ENCODE measurements around the gene NGDN.

DNA sequence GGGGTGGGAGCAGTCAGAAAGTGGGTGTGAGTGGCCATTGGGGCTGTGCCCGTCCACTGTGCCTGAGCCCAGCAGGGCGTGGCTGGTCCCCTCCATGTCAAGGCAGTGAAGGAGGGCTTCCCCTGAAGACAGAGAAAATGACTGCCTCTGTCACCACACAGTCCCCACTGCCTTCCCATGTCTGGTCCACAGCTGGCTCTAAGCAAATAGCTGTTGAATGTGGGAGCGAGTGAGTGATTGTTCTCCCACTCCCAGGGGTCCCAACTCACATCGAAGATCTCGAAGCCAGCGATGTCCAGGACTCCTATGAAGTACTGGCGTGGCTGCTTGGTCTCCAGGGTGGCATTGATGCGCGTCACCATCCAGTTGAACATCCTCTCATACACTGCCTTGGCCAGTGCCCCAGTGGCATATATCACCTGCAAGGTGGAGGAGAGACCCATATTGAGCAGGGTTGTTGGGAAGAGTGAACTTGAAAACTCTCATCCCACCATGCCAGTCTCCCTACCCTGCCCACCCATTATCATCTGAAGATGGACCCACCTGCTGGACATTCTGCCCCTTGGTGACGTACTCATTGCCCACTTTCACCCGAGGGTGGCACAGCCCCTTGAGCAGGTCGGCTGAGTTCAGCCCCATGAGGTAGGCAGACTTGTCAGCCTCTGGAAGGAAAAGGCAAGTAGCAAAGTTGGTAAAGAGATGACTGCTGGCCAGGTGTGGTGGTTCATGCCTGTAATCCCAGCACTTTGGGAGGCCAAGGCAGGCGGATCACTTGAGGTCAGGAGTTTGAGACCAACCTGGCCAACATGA, 40.6 kb upstream of the NGDN start:
- no peak for TF ChIP-seq GABPA (IDR thresholded peaks at IDR 0.05; ENCODE audit: low read depth)
- TF ChIP-seq, protein P1, sequence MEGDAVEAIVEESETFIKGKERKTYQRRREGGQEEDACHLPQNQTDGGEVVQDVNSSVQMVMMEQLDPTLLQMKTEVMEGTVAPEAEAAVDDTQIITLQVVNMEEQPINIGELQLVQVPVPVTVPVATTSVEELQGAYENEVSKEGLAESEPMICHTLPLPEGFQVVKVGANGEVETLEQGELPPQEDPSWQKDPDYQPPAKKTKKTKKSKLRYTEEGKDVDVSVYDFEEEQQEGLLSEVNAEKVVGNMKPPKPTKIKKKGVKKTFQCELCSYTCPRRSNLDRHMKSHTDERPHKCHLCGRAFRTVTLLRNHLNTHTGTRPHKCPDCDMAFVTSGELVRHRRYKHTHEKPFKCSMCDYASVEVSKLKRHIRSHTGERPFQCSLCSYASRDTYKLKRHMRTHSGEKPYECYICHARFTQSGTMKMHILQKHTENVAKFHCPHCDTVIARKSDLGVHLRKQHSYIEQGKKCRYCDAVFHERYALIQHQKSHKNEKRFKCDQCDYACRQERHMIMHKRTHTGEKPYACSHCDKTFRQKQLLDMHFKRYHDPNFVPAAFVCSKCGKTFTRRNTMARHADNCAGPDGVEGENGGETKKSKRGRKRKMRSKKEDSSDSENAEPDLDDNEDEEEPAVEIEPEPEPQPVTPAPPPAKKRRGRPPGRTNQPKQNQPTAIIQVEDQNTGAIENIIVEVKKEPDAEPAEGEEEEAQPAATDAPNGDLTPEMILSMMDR (IDR thresholded peaks at IDR 0.05; ENCODE audit: insufficient read depth, low read length): no peak
- TF ChIP-seq, protein P2, sequence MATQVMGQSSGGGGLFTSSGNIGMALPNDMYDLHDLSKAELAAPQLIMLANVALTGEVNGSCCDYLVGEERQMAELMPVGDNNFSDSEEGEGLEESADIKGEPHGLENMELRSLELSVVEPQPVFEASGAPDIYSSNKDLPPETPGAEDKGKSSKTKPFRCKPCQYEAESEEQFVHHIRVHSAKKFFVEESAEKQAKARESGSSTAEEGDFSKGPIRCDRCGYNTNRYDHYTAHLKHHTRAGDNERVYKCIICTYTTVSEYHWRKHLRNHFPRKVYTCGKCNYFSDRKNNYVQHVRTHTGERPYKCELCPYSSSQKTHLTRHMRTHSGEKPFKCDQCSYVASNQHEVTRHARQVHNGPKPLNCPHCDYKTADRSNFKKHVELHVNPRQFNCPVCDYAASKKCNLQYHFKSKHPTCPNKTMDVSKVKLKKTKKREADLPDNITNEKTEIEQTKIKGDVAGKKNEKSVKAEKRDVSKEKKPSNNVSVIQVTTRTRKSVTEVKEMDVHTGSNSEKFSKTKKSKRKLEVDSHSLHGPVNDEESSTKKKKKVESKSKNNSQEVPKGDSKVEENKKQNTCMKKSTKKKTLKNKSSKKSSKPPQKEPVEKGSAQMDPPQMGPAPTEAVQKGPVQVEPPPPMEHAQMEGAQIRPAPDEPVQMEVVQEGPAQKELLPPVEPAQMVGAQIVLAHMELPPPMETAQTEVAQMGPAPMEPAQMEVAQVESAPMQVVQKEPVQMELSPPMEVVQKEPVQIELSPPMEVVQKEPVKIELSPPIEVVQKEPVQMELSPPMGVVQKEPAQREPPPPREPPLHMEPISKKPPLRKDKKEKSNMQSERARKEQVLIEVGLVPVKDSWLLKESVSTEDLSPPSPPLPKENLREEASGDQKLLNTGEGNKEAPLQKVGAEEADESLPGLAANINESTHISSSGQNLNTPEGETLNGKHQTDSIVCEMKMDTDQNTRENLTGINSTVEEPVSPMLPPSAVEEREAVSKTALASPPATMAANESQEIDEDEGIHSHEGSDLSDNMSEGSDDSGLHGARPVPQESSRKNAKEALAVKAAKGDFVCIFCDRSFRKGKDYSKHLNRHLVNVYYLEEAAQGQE (IDR thresholded peaks at IDR 0.05; ENCODE audit: insufficient replicate concordance, low read depth): no peak

Data from HL-60 (cell line).